NOMO-1 treated with dmso at 0.1 percent for 144 hours (cell line): ENCODE results near the gene EPS8.

Experiments used
- DNase-seq: peaks from one replicate; lab custom pipeline; 2025; ENCODE audit not compliant: unreplicated experiment; lab: John Stamatoyannopoulos, UW

The EPS8 gene

GRCh38 chr12:15693228-15693911 lies 95.8 kb downstream of the EPS8 start:
- DNase-seq = no peak

- DNase-seq = no peak
Observed at GRCh38 chr12:15691388-15691787, 97.8 kb downstream of the EPS8 start.

- DNase-seq = no peak
Observed at GRCh38 chr12:15690320-15690719, 98.9 kb downstream of the EPS8 start.

GRCh38 chr12:15689751-15690191 lies 99.4 kb downstream of the EPS8 start:
- no peak for DNase-seq

- DNase-seq = no peak
Observed at GRCh38 chr12:15688838-15689625, 100.2 kb downstream of the EPS8 start.

GRCh38 chr12:15688202-15688736 lies 100.9 kb downstream of the EPS8 start:
- DNase-seq = peak; percentile 86

- no peak for DNase-seq
Observed at GRCh38 chr12:15687583-15687982, 101.6 kb downstream of the EPS8 start.

GRCh38 chr12:15684896-15685658 lies 104.1 kb downstream of the EPS8 start:
- no peak for DNase-seq

GRCh38 chr12:15682826-15683225 lies 106.4 kb downstream of the EPS8 start:
- DNase-seq = no peak

GRCh38 chr12:15679151-15679550 lies 110.0 kb downstream of the EPS8 start:
- DNase-seq = no peak

GRCh38 chr12:15677726-15678201 lies 111.4 kb downstream of the EPS8 start:
- DNase-seq = no peak

GRCh38 chr12:15677228-15677627 lies 112.0 kb downstream of the EPS8 start:
- DNase-seq = no peak

GRCh38 chr12:15672671-15673270 lies 116.4 kb downstream of the EPS8 start:
- no peak for DNase-seq

- no peak for DNase-seq
Observed at GRCh38 chr12:15670756-15671155, 118.4 kb downstream of the EPS8 start.

- no peak for DNase-seq
Observed at GRCh38 chr12:15669256-15669948, 119.8 kb downstream of the EPS8 start.

- DNase-seq = no peak
Observed at GRCh38 chr12:15664491-15664890, 124.7 kb downstream of the EPS8 start.

- DNase-seq = no peak
Observed at GRCh38 chr12:15662983-15663659, 126.1 kb downstream of the EPS8 start.

GRCh38 chr12:15662303-15662980 lies 126.7 kb downstream of the EPS8 start:
- DNase-seq = no peak

- DNase-seq = no peak
Observed at GRCh38 chr12:15651371-15651770, 137.8 kb downstream of the EPS8 start.
